K562 (cell line): ENCODE results near the gene TMEM131L. TPM values are rescaled to one million over a fixed set of nuclear protein-coding genes. Genes with fewer than 3 reads are reported as not detected.
A peak's percentile ranks its signal among the peaks of the same experiment; 100 is the strongest.

Experiments
- ATAC-seq: fragments of 200-7000 bp; cut with Tn5 transposase; 3 replicates; pipeline ENCODE4 v1.9.1; 2020; ENCODE audit warnings: moderate library complexity
- BruUV-seq: library from RNA; stranded (reverse); fragments of 400-500 nt; replicated peaks from 2 replicates; lab custom pipeline; 2021; lab: Mats Ljungman, UMichigan
- CTCF ChIA-PET: fragments of 300-600 bp; formaldehyde crosslinking; extraction: SDS; loops from one replicate; lab custom pipeline; 2021; ENCODE audit warnings: low intra/inter-chr PET ratio; lab: Yijun Ruan, JAX
- POLR2A ChIA-PET: fragments of 300-600, 350-650 bp; sonication (Branson Sonifier 250); formaldehyde crosslinking; extraction: SDS; loops from one replicate; lab custom pipeline; 2021; ENCODE audit warnings: antibody characterized with exemption, inconsistent platforms; lab: Yijun Ruan, JAX
- DNase-seq, 4 experiments: peaks; one replicate each; pipeline versions ENCODE4 v3.0.0 to v3.0.0-alpha.2; 2011 to 2018; ENCODE audit warnings: low spot score in 3 of 4, mixed read lengths in 3 of 4; ENCODE audit errors: extremely low read depth in 1 of 4
- FAIRE-seq: peaks from 2 replicates; lab custom pipeline; 2011; peaks lifted over from hg19 to GRCh38; lab: Jason Lieb, UNC
- H2AFZ ChIP-seq: 2 replicates; pipeline ENCODE4 v1.6.0; 2011; ENCODE audit warnings: low read depth, low read length, control low read depth, inconsistent platforms
- H3K27ac ChIP-seq: fragments of 200-600 bp; 3 replicates; pipeline ENCODE4 v1.8.0; 2011; ENCODE audit warnings: low read depth, mild to moderate bottlenecking, control low read depth, inconsistent platforms, low read length, moderate library complexity, mixed read lengths; ENCODE audit errors: extremely low read depth
- H3K27me3 ChIP-seq, 2 experiments: fragments of 300-600 bp in 1 of 2; 2 replicates in 1 of 2; 3 replicates in 1 of 2; pipeline versions ENCODE4 v1.6.0 to v1.8.0; 2011; ENCODE audit warnings: inconsistent platforms in 2 of 2, low read length in 2 of 2, mild to moderate bottlenecking in 1 of 2, mixed read lengths in 1 of 2, moderate library complexity in 1 of 2; ENCODE audit not compliant: control insufficient read depth in 2 of 2, insufficient read depth in 2 of 2
- H3K36me3 ChIP-seq: fragments of 300-600 bp; 3 replicates; pipeline ENCODE4 v1.8.0; 2011; ENCODE audit warnings: mild to moderate bottlenecking, low read length, inconsistent platforms; ENCODE audit not compliant: control insufficient read depth, insufficient read depth
- H3K4me1 ChIP-seq, 2 experiments: fragments of 200-600 bp in 1 of 2; replicated peaks in 1 of 2; 2 replicates in 1 of 2; 3 replicates in 1 of 2; pipeline versions ENCODE4 v1.5.1 to v1.8.0; 2011; ENCODE audit warnings: inconsistent platforms in 2 of 2, low read length in 2 of 2, mild to moderate bottlenecking in 1 of 2, mixed read lengths in 1 of 2, moderate library complexity in 1 of 2; ENCODE audit not compliant: control insufficient read depth in 2 of 2, insufficient read depth in 2 of 2
- H3K4me2 ChIP-seq: 2 replicates; pipeline ENCODE4 v1.6.1; 2011; ENCODE audit warnings: low read length, control low read depth, inconsistent platforms, mixed read lengths; ENCODE audit not compliant: insufficient read depth
- H3K4me3 ChIP-seq: fragments of 200-600 bp; sonication (generic), shearing (Covaris generic); 2 replicates; pipeline ENCODE4 v1.5.1; 2016; ENCODE audit warnings: control low read depth, inconsistent platforms
- H3K79me2 ChIP-seq: fragments of 200-600 bp; 3 replicates; pipeline ENCODE4 v1.8.0; 2011; ENCODE audit warnings: low read length, inconsistent platforms; ENCODE audit not compliant: control insufficient read depth, insufficient read depth
- H3K9ac ChIP-seq, 2 experiments: 2 replicates each; pipeline versions ENCODE4 v1.6.0 to v1.6.1; 2011; ENCODE audit warnings: low read depth in 2 of 2, low read length in 2 of 2, control low read depth in 1 of 2, inconsistent platforms in 1 of 2, mild to moderate bottlenecking in 1 of 2, mixed read lengths in 1 of 2; ENCODE audit not compliant: insufficient read depth in 1 of 2
- H3K9me1 ChIP-seq: one replicate; pipeline ENCODE4 v1.6.0; 2011; ENCODE audit warnings: inconsistent platforms, mild to moderate bottlenecking, low read length, moderate library complexity; ENCODE audit not compliant: control insufficient read depth, insufficient read depth
- H3K9me3 ChIP-seq: replicated peaks from 2 replicates; pipeline ENCODE4 v1.5.1; 2011; ENCODE audit warnings: low read depth, low read length, inconsistent platforms; ENCODE audit not compliant: control insufficient read depth, insufficient read depth
- H4K20me1 ChIP-seq: replicated peaks from 2 replicates; pipeline ENCODE4 v1.6.1; 2011; ENCODE audit warnings: low read length, inconsistent platforms, mixed read lengths; ENCODE audit not compliant: control insufficient read depth, insufficient read depth
- BHLHE40 ChIP-seq: IDR thresholded peaks from 2 replicates; pipeline ENCODE4 v1.6.1; 2011; ENCODE audit warnings: low read length, improper control_type of control experiment
- DACH1 ChIP-seq: fragments of 450-650 bp; IDR thresholded peaks from 2 replicates; pipeline ENCODE4 v1.6.1; 2018; ENCODE audit not compliant: partially characterized antibody
- KLF10 ChIP-seq: fragments of 250-450 bp; sonication (Bioruptor Pico); IDR thresholded peaks from 2 replicates; pipeline ENCODE4 v1.6.1; 2021; ENCODE audit warnings: matching md5 sums
- MAX ChIP-seq: sonication (generic); formaldehyde crosslinking; IDR thresholded peaks from 2 replicates; pipeline ENCODE4 v1.9.0; 2022; ENCODE audit warnings: mild to moderate bottlenecking, missing genetic modification reagents
- NR1H2 ChIP-seq: sonication (generic); formaldehyde crosslinking; IDR thresholded peaks from 2 replicates; pipeline ENCODE4 v1.4.0; 2020; ENCODE audit warnings: mild to moderate bottlenecking, missing genetic modification reagents
- PCBP1 ChIP-seq: fragments of 200-400 bp; formaldehyde crosslinking; IDR thresholded peaks from 2 replicates; pipeline ENCODE4 v1.6.1; 2018; ENCODE audit warnings: mild to moderate bottlenecking, low read depth, low read length; ENCODE audit not compliant: poor library complexity, severe bottlenecking
- RAD21 ChIP-seq, 2 experiments: fragments of 250-450 bp in 1 of 2; fragments of 450-650 bp in 1 of 2; sonication (Bioruptor Pico) in 1 of 2; formaldehyde crosslinking in 1 of 2; IDR thresholded peaks in 1 of 2; conservative IDR thresholded peaks in 1 of 2; 2 replicates each; pipeline versions ENCODE4 v1.4.0 to v1.8.0; 2020 to 2022; ENCODE audit warnings: mild to moderate bottlenecking in 2 of 2, moderate library complexity in 1 of 2
- RBBP5 ChIP-seq: fragments of 200-600 bp; sonication (generic); IDR thresholded peaks from 2 replicates; pipeline ENCODE4 v1.6.1; 2012; ENCODE audit warnings: borderline replicate concordance, mild to moderate bottlenecking, low read length, control low read depth, inconsistent platforms; ENCODE audit not compliant: insufficient read depth, poor library complexity, severe bottlenecking
- TEAD2 ChIP-seq: fragments of 450-650 bp; IDR thresholded peaks from 2 replicates; pipeline ENCODE4 v1.6.1; 2016; ENCODE audit warnings: missing genetic modification characterization, control low read depth, missing compliant biosample characterization
- TEAD4 ChIP-seq, 2 experiments: sonication (generic) in 1 of 2; formaldehyde crosslinking in 1 of 2; IDR thresholded peaks; 2 replicates each; pipeline versions ENCODE4 v1.6.1 to v1.8.0; 2012 to 2022; ENCODE audit warnings: borderline replicate concordance in 1 of 2, inconsistent platforms in 1 of 2, low read length in 1 of 2, mild to moderate bottlenecking in 1 of 2, missing genetic modification reagents in 1 of 2
- WGBS: fragments of 100-300 bp; shearing (Covaris generic); methylation state at CpG from one replicate; pipeline ENCODE4 v1.1.6; 2016; ENCODE audit warnings: low coverage, mixed read lengths; ENCODE audit not compliant: insufficient coverage; ENCODE audit errors: missing lambda C conversion rate; 5-methylcytosine and 5-hydroxymethylcytosine counted together
- in situ Hi-C: fragments of 300-500 bp; cut with MboI; formaldehyde crosslinking; loops from 4 replicates; pipeline ENCODE4 v1.15.0; 2018; ENCODE audit warnings: inconsistent platforms, mixed read lengths
- intact Hi-C: fragments of 100-400 bp; cut with micrococcal nuclease; formaldehyde crosslinking; loops from 2 replicates; pipeline ENCODE4 v1.14.2; 2022
- polyA plus RNA-seq, 8 experiments: library from polyadenylated mRNA; depleted of rRNA in 4 of 8; stranded (reverse) in 5 of 8; unstranded in 3 of 8; fragments of >200 nt; fragmentation: Nextera tagmentation in 2 of 8; fragmentation: Illumina TruSeq in 1 of 8; extraction: Ambion mirVana in 2 of 8; extraction: Trizol in 1 of 8; gene quantifications; 2 replicates each; pipeline versions ENCODE4 v1.2.1 to v1.2.3, GENCODE V29; 2011 to 2014; ENCODE audit warnings: inconsistent platforms in 1 of 8, missing spikeins in 1 of 8
- total RNA-seq, 7 experiments: library from RNA; depleted of rRNA in 6 of 7; stranded (reverse); fragments of >200 nt in 6 of 7; fragmentation: Illumina TruSeq in 2 of 7; extraction: Trizol in 2 of 7; gene quantifications; 2 replicates each; pipeline versions ENCODE4 v1.2.1 to v1.2.3, GENCODE V29; 2011 to 2021; ENCODE audit warnings: low replicate concordance in 1 of 7

The TMEM131L gene
- total and polyA plus RNA-seq, 9 of the 15 experiments (the other 6 are each of a cell fraction or from before 2014, with no cell fraction given): 1.2 to 20.8 (median 12.9) TPM

DNA sequence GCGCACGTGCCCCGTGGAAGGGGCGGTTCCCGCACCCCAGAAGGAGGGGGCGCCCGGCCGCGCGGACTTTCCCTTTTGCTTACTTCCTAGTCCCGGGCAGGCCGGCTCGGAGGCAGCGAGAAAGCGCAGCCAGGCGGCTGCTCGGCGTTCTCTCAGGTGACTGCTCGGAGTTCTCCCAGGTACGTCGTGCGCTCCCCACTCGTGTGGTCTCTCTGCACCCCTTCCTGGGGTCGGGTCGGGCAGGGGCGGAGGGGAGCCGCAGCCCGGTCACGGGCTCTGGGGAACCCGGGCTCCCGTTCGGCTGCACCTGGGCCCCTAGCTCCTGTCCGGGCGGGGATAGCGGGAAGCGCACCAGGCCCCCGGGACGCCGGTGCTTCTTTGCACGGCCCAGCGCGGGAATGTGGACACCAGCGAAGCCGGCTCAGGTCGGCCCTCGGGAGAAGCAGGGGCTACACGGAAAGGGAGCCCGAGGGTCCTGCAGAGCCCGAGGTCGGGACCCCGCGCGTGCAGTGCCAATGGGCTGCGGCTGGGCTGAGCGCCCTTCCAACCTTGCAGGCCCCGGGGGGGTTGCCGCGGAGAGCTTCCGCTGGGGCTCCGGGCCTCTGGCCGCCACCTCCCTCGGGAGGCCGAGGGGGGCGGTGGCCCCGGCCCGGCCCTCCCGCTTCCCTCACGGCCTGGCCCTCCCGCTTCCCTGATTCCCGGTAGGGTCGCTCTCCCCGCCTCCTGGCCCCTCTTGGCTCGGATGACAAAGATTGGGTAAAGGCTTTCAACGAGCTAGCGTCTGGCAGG is 218.2 kb downstream of the TMEM131L start, which contains the start of gene TLR2:
TLR2 (plus strand) TSS at position 99 of the 789 bp plus-strand sequence. CDS start 18,628 bp downstream, outside the sequence.
- peak within 1 kb of the TSS; percentile 51; the same call in 1 of the 2 replicates for H2AFZ ChIP-seq
- H3K4me2 ChIP-seq: no peak within 1 kb of the TSS
- H3K9me3 ChIP-seq: no peaks in the 10 kb centered on the region
- no peak within 1 kb of the TSS for H3K4me3 ChIP-seq
- no TSS peak for BruUV-seq
- peaks cover 0 to 13% of the 10 kb centered on the region in 2 experiments; a peak in 2 of 5 replicates for H3K4me1 ChIP-seq
- no peak within 1 kb of the TSS for H3K27ac ChIP-seq
- no peaks in the 10 kb centered on the region for H3K79me2 ChIP-seq
- peaks cover 25 to 29% of the 10 kb centered on the region in 2 experiments for H3K27me3 ChIP-seq
- DNase-seq (peak in 2 of 4 experiments; percentile 6 to 13), FAIRE-seq (no peak), ATAC-seq (peak; percentile 74)
- in situ Hi-C loops (no loop called here), intact Hi-C loops (no loop called here)
- peak within 1 kb of the TSS in 1 of 2 experiments; percentile 35; a peak in 2 of 4 replicates for H3K9ac ChIP-seq
- no peaks in the 10 kb centered on the region for H3K9me1 ChIP-seq
- H4K20me1 ChIP-seq: no peaks in the 10 kb centered on the region
- ChIA-PET CTCF (no interaction called here), POLR2A (no interaction called here)
- H3K36me3 ChIP-seq: no peaks in the 10 kb centered on the region
- 8% methylated on average over 26 of the region's 75 CpGs for WGBS
- TF ChIP-seq NR1H2 (CRISPR knock-in tag) (no peak), TEAD4 (IDR thresholded peaks at IDR 0.05; ENCODE audit: low read length) (no peak), TEAD4 (CRISPR knock-in tag; IDR thresholded peaks at IDR 0.05; ENCODE audit: borderline replicate concordance) (no peak), KLF10 (CRISPR knock-in tag) (no peak), TEAD2 (tag) (no peak), RAD21 (CRISPR knock-in tag; conservative IDR thresholded peaks at IDR 0.05 in 1 of 2, IDR thresholded peaks at IDR 0.05 in 1 of 2) (no peak), MAX (CRISPR knock-in tag) (0 out of 2 replicates have a peak, but pooled peaks have one; percentile 31), RBBP5 (no peak), DACH1 (no peak), BHLHE40 (0 out of 2 replicates have a peak, but pooled peaks have one; percentile 31), PCBP1 (peak; percentile 30)
